GM12874 (cell line): Measurements from ENCODE around the gene MXD3.

Source experiments
- CTCF ChIP-seq: IDR thresholded peaks from 2 replicates; pipeline ENCODE4 v1.5.1; 2011; ENCODE audit warnings: low read depth, mild to moderate bottlenecking, control low read depth, low read length, moderate library complexity; ENCODE audit not compliant: insufficient read depth

The MXD3 gene

GRCh38 chr5:177265395-177265794 is 46.3 kb downstream of the MXD3 start:
- no peak for TF ChIP-seq CTCF

GRCh38 chr5:177264178-177264577 is 47.5 kb downstream of the MXD3 start:
- no peak for TF ChIP-seq CTCF

- TF ChIP-seq CTCF = no peak
Measured at GRCh38 chr5:177261510-177261909, 50.2 kb downstream of the MXD3 start.

- TF ChIP-seq CTCF = no peak
Measured at GRCh38 chr5:177260961-177261360, 50.7 kb downstream of the MXD3 start.
